Fibroblast of peridontal ligament (primary cell): Measurements from ENCODE around the gene KDM2B.
A peak's percentile ranks its signal among the peaks of the same experiment; 100 is the strongest.
"Not testable (repeated sequence)": the region's sequence is repeated elsewhere in the genome, so short reads cannot be mapped to it uniquely, and the experiment has no call there.

ENCODE experiments used
- DNase-seq: peaks from one replicate; pipeline ENCODE4 v3.0.0-alpha.2; 2010; ENCODE audit errors: extremely low read depth

Gene KDM2B

GRCh38 chr12:121384891-121385290, 195.9 kb downstream of the KDM2B start:
- not testable (repeated sequence) for DNase-seq

GRCh38 chr12:121383601-121384021, 197.2 kb downstream of the KDM2B start:
- no peak for DNase-seq

DNA sequence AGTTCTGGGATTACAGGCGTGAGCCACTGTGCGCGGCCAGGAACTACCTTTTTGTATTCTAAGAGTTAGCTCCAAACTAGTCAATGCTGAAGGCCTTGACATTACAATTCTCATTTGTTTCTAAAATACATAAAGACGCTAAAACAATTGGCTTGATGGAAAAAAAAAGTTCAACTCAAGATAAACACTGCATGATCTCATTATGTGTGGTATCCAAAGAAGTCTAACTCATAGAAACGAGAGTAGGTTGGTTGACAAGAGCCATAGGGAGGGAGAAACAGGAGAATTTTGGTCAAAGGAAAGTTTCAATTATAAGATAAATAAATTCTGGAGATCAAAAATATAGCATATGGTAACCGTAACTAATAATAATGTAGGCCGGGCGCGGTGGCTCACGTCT, 200.9 kb downstream of the KDM2B start:
- peak; percentile 24 for DNase-seq
